MM.1S (cell line): ENCODE data around the gene CACNB2.

ENCODE experiments used
- EZH2 ChIP-seq: fragments of 300-600 bp; sonication (generic); optimal IDR thresholded peaks from 2 replicates; pipeline ENCODE3; 2017; ENCODE audit warnings: low read depth, mild to moderate bottlenecking, antibody characterized with exemption, low read length, mixed read lengths
- TF ChIP-seq, protein P1 (sequence below): fragments of 300-600 bp; sonication (generic); IDR thresholded peaks from 2 replicates; pipeline ENCODE4 v1.5.1; 2016; ENCODE audit warnings: antibody characterized with exemption, low read length, mixed read lengths

DNA sequence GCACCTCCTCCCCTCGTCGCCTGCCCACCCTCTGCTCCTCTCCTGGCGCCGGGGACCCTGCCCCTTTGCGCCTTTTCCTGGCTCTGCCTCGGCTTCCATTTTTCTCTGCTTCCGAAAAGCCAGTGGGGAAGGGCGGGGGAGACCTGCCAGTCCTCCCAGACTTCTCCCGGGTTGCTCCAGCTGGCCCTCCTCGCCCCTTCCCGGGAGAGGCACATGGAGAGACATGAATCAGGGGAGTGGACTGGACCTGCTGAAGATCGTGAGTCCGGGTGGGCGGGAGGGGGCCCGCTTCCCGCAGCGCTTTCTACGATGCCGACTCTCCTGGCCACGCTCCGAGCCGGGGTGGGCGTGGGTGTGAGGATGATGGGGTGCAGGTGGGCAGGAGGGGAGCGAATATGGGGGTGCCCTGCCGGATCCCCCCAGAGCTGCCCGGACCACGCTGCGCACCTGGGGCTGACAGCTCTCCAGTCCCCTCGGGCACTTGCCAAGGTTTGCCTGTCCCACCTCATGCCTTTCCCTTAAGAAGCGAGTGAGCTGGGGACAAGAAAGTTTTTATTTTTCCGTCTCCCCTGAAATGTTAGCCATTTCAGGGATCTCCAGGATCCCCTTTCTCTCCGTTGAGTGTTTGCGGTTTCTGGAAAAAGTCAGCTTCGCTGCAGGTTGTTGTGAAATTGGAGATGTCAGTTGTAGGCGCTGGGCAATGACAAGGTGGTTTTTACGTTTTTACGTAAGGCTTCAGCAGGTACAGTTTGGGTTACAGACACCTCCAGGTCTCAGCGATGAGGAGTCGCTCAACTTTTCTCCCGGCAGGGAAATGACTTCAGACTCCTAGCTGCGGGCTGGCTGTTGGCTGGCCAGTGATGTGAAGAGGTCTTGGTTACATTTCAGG is 977 bp downstream of the CACNB2 start:
- TF ChIP-seq, protein P1, sequence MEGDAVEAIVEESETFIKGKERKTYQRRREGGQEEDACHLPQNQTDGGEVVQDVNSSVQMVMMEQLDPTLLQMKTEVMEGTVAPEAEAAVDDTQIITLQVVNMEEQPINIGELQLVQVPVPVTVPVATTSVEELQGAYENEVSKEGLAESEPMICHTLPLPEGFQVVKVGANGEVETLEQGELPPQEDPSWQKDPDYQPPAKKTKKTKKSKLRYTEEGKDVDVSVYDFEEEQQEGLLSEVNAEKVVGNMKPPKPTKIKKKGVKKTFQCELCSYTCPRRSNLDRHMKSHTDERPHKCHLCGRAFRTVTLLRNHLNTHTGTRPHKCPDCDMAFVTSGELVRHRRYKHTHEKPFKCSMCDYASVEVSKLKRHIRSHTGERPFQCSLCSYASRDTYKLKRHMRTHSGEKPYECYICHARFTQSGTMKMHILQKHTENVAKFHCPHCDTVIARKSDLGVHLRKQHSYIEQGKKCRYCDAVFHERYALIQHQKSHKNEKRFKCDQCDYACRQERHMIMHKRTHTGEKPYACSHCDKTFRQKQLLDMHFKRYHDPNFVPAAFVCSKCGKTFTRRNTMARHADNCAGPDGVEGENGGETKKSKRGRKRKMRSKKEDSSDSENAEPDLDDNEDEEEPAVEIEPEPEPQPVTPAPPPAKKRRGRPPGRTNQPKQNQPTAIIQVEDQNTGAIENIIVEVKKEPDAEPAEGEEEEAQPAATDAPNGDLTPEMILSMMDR = no peak
- no peak for TF ChIP-seq EZH2
